ENCODE data around the gene IFT27. TPM values are rescaled to one million over a fixed set of nuclear protein-coding genes. Genes with fewer than 3 reads are reported as not detected.

IFT27 gene
- total RNA-seq = 23.5 TPM

GRCh38 chr22:36775964-36776669, at the start of gene IFT27:
Gene IFT27 (minus strand): TSS chr22:36776119. CDS start chr22:36775707, 412 bp downstream.

GRCh38 chr22:36816636-36817524, 41.0 kb upstream of the IFT27 start, which contains the start of gene PVALB:
Gene PVALB (minus strand): TSS chr22:36817035. CDS start chr22:36817005, 30 bp downstream.

Other genes starting within 250 kb of the IFT27 start
- gene EIF3D, start 247.0 kb downstream of the IFT27 start, total RNA-seq = 272 TPM
- 1.4 TPM for gene CACNG2, start 72.4 kb downstream of the IFT27 start, total RNA-seq
- 3.2 TPM for gene PVALB, start 40.9 kb upstream of the IFT27 start, total RNA-seq
- 5.1 TPM for gene NCF4, start 84.9 kb upstream of the IFT27 start, total RNA-seq
- gene CSF2RB, start 137.5 kb upstream of the IFT27 start, total RNA-seq = 2.9 TPM
- 16.0 TPM for gene TST, start 243.3 kb upstream of the IFT27 start, total RNA-seq
- gene MPST, start 243.6 kb upstream of the IFT27 start, total RNA-seq = 33.3 TPM